ENCODE data around the gene COL23A1. TPM values are rescaled to one million over a fixed set of nuclear protein-coding genes. Genes with fewer than 3 reads are reported as not detected.

Gene COL23A1
- total and polyA plus RNA-seq, 2 of the 8 experiments (the other 6 are each of a cell fraction or from before 2014, with no cell fraction given): 3.1 to 4.7 TPM

DNA sequence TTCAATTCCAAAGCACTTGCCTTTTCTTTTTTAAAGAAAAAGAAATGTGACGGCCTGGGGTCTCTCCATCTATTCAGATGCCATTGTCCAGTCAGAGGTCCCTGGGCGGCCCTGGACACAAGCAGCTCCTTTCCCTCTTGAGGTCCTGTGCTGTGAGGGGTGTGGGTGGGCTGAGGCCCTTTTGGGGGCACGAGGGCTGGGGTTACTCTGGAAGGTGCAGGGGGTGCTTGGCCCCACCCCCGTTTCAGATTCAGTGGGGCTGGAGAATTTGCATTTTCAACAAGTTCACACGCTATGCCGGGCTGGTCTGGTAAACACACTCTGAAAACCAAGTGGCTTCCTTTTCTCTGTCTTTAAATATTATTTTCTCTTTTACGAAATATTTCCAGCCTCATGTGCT lies 266.2 kb downstream of the COL23A1 start:
- Histone ChIP-seq H2AK5ac (ENCODE audit: low read depth, low read length) (no peak overlapping the region), H3K36me3 (ENCODE audit: control insufficient read depth in 2 of 4, insufficient read depth in 4 of 4, low read length in 3 of 4) (no peaks in the 10 kb centered on the region), H2BK15ac (ENCODE audit: low read length) (no peak overlapping the region), H4K8ac (ENCODE audit: extremely low read depth, insufficient read depth, low read length) (peak overlapping the region; percentile 16; the same call in 1 of the 2 replicates), H4K5ac (ENCODE audit: insufficient read length, low read depth, low read length) (no peak overlapping the region), H4K20me1 (replicated peaks in 1 of 2; ENCODE audit: control insufficient read depth in 1 of 2, insufficient read depth in 2 of 2, low read length in 2 of 2) (peaks cover 0 to 4% of the 10 kb centered on the region in 2 experiments), H3K9ac (replicated peaks in 1 of 4; ENCODE audit: extremely low read depth in 1 of 4, low read depth in 3 of 4, low read length in 3 of 4) (no peak overlapping the region), H2BK5ac (ENCODE audit: low read depth, low read length) (no peak overlapping the region; the same call in 1 of the 2 replicates), H3K79me2 (ENCODE audit: control insufficient read depth in 1 of 2, insufficient read depth in 2 of 2, low read length in 2 of 2) (no peaks in the 10 kb centered on the region), H2BK120ac (replicated peaks; ENCODE audit: low read depth, low read length) (no peak overlapping the region), H3K4me2 (ENCODE audit: insufficient read depth in 1 of 2, low read depth in 2 of 2, low read length in 2 of 2) (no peak overlapping the region), H3K4me1 (replicated peaks in 1 of 4; ENCODE audit: control insufficient read depth in 3 of 4, insufficient read depth in 4 of 4, low read length in 3 of 4) (peaks cover 0 to 9% (median 5%) of the 10 kb centered on the region in 4 experiments; a peak in 4 of 7 replicates), H3K18ac (ENCODE audit: extremely low read depth, low read length) (no peak overlapping the region), H3K23ac (ENCODE audit: insufficient read length) (no peak overlapping the region), H3K4ac (replicated peaks; ENCODE audit: insufficient read length, low read depth, low read length) (no peak overlapping the region), H3K27me3 (replicated peaks in 1 of 4; ENCODE audit: control insufficient read depth in 3 of 4, extremely low read depth in 1 of 4, insufficient read depth in 3 of 4, low read length in 3 of 4) (no peaks in the 10 kb centered on the region), H4K91ac (replicated peaks; ENCODE audit: insufficient read length, low read length) (no peak overlapping the region), H3K4me3 (ENCODE audit: extremely low read depth in 1 of 4, insufficient read depth in 2 of 4, low read depth in 3 of 4, low read length in 4 of 4) (no peak overlapping the region), H3K23me2 (ENCODE audit: low read depth, low read length) (no peaks in the 10 kb centered on the region), H2AFZ (ENCODE audit: low read length) (no peak overlapping the region), H3K27ac (ENCODE audit: low read depth, low read length) (no peak overlapping the region), H3K9me3 (ENCODE audit: insufficient read depth in 2 of 2, low read depth in 1 of 2, low read length in 1 of 2) (no peaks in the 10 kb centered on the region), H3K14ac (ENCODE audit: insufficient read length) (no peak overlapping the region), H2BK12ac (ENCODE audit: low read depth, low read length) (no peak overlapping the region), H2BK20ac (ENCODE audit: low read length) (0 out of 2 replicates have a peak overlapping the region, but pooled peaks have one; percentile 43), H3K56ac (replicated peaks; ENCODE audit: insufficient read length, low read depth, low read length) (no peak overlapping the region), H3K79me1 (ENCODE audit: low read depth, low read length) (no peaks in the 10 kb centered on the region)
- 88% methylated on average over 5 of the region's 7 CpGs; no CpG with 5 or more reads in 1 of the 2 experiments for WGBS, 2 experiments (ENCODE audit: extremely low coverage in 1 of 2, insufficient coverage in 1 of 2, insufficient read length in 1 of 2, insufficient replicate concordance in 2 of 2, low coverage in 1 of 2, low lambda C conversion rate in 2 of 2, missing lambda C conversion rate in 1 of 2)
- CTCF ChIA-PET (ENCODE audit: partially characterized antibody): interaction anchor here (0.6 to 9.5 kb wide), 7 partner anchors 14 to 364 kb away, joined by 3 to 79 read pairs (median 4); no protein-coding TSS in a partner anchor
- no peak for TF ChIP-seq POLR2A (IDR thresholded peaks at IDR 0.05; ENCODE audit: control extremely low read depth in 1 of 2, low read depth in 2 of 2, low read length in 2 of 2)
- TF ChIP-seq SIN3A (conservative IDR thresholded peaks at IDR 0.05 in 1 of 2, IDR thresholded peaks at IDR 0.05 in 1 of 2; ENCODE audit: low read depth in 1 of 2, low read length in 2 of 2): no peak
- TF ChIP-seq KDM4A (IDR thresholded peaks at IDR 0.05; ENCODE audit: low read depth, low read length, severe bottlenecking): no peak
- no peak for TF ChIP-seq CHD2 (IDR thresholded peaks at IDR 0.05; ENCODE audit: low read length)
- no peak for DNase-seq (ENCODE audit: low read depth in 1 of 2, low spot score in 2 of 2)
- POLR2A ChIA-PET (ENCODE audit: partially characterized antibody): interaction anchor here (1.3 kb wide), 1 partner anchor 9 kb away, joined by 3 read pairs; no protein-coding TSS in a partner anchor
- no peak for FAIRE-seq

All from H1 (cell line).